ENCODE results near the gene LYRM2. TPM values are rescaled to one million over a fixed set of nuclear protein-coding genes. Genes with fewer than 3 reads are reported as not detected.

The LYRM2 gene
- total and polyA plus RNA-seq, 2 experiments from 2014 or later = 14.1 to 59.5 TPM

GRCh38 chr6:89555031-89555430, 83.5 kb downstream of the LYRM2 start:
- Histone ChIP-seq H3K9me3 (ENCODE audit: low read depth) (no peaks in the 10 kb centered on the region), H3K4me1 (ENCODE audit: low read depth) (no peaks in the 10 kb centered on the region), H3K27me3 (no peaks in the 10 kb centered on the region), H3K4me3 (no peak overlapping the region), H3K27ac (no peak overlapping the region), H3K36me3 (no peaks in the 10 kb centered on the region)
- no peak for TF ChIP-seq CTCF (IDR thresholded peaks at IDR 0.05; ENCODE audit: low read depth, low read length)
- no peak for DNase-seq (ENCODE audit: low read depth in 1 of 2, low spot score in 1 of 2)

- no peaks in the 10 kb centered on the region for H3K9me3 ChIP-seq (ENCODE audit: low read depth)
- no peak for DNase-seq (ENCODE audit: low read depth in 1 of 2, low spot score in 1 of 2)
- H3K27me3 ChIP-seq = no peaks in the 10 kb centered on the region
- no peak overlapping the region for H3K4me3 ChIP-seq
- no peak for TF ChIP-seq CTCF (IDR thresholded peaks at IDR 0.05; ENCODE audit: low read depth, low read length)
- H3K27ac ChIP-seq = no peak overlapping the region
- H3K36me3 ChIP-seq = no peaks in the 10 kb centered on the region
- no peaks in the 10 kb centered on the region for H3K4me1 ChIP-seq (ENCODE audit: low read depth)
Observed at GRCh38 chr6:89554106-89554505, 84.4 kb downstream of the LYRM2 start.

GRCh38 chr6:89553431-89553830, 85.1 kb downstream of the LYRM2 start:
- DNase-seq (ENCODE audit: low read depth in 1 of 2, low spot score in 1 of 2) = no peak
- H3K9me3 ChIP-seq (ENCODE audit: low read depth) = no peaks in the 10 kb centered on the region
- no peaks in the 10 kb centered on the region for H3K27me3 ChIP-seq
- no peak for TF ChIP-seq CTCF (IDR thresholded peaks at IDR 0.05; ENCODE audit: low read depth, low read length)
- no peaks in the 10 kb centered on the region for H3K4me1 ChIP-seq (ENCODE audit: low read depth)
- H3K36me3 ChIP-seq = no peaks in the 10 kb centered on the region
- H3K4me3 ChIP-seq = no peak overlapping the region
- H3K27ac ChIP-seq = no peak overlapping the region

- H3K27ac ChIP-seq = no peak overlapping the region
- no peaks in the 10 kb centered on the region for H3K36me3 ChIP-seq
- DNase-seq (ENCODE audit: low read depth in 1 of 2, low spot score in 1 of 2) = no peak
- H3K27me3 ChIP-seq = no peaks in the 10 kb centered on the region
- TF ChIP-seq CTCF (IDR thresholded peaks at IDR 0.05; ENCODE audit: low read depth, low read length) = no peak
- H3K4me3 ChIP-seq = no peak overlapping the region
- no peaks in the 10 kb centered on the region for H3K9me3 ChIP-seq (ENCODE audit: low read depth)
- no peaks in the 10 kb centered on the region for H3K4me1 ChIP-seq (ENCODE audit: low read depth)
Observed at GRCh38 chr6:89547281-89547680, 91.3 kb downstream of the LYRM2 start.

- no peak for DNase-seq (ENCODE audit: low read depth in 1 of 2, low spot score in 1 of 2)
- Histone ChIP-seq H3K4me1 (ENCODE audit: low read depth) (no peaks in the 10 kb centered on the region), H3K4me3 (no peak overlapping the region), H3K27ac (no peak overlapping the region), H3K27me3 (no peaks in the 10 kb centered on the region), H3K36me3 (no peaks in the 10 kb centered on the region), H3K9me3 (ENCODE audit: low read depth) (no peaks in the 10 kb centered on the region)
- no peak for TF ChIP-seq CTCF (IDR thresholded peaks at IDR 0.05; ENCODE audit: low read depth, low read length)
Observed at GRCh38 chr6:89542866-89543265, 95.7 kb downstream of the LYRM2 start.

Measured in cardiac muscle cell (in vitro differentiated cells and primary cell).